HepG2 (cell line): ENCODE measurements around the gene SND1. TPM values are rescaled to one million over a fixed set of nuclear protein-coding genes. Genes with fewer than 3 reads are reported as not detected.

Source experiments
- ARNT ChIP-seq: fragments of 450-650 bp; IDR thresholded peaks from 2 replicates; pipeline ENCODE4 v1.6.1; 2017
- BORCS8-MEF2B ChIP-seq: sonication (generic); formaldehyde crosslinking; IDR thresholded peaks from 2 replicates; pipeline ENCODE4 v1.8.0; 2022; ENCODE audit warnings: mild to moderate bottlenecking, missing genetic modification reagents
- FOXO4 ChIP-seq: sonication (generic); formaldehyde crosslinking; conservative IDR thresholded peaks from 2 replicates; pipeline ENCODE4 v1.8.1; 2023; ENCODE audit warnings: missing genetic modification reagents
- GABPB1 ChIP-seq: IDR thresholded peaks from 2 replicates; pipeline ENCODE4 v1.6.1; 2016; ENCODE audit warnings: mild to moderate bottlenecking, missing genetic modification reagents, moderate library complexity, missing compliant biosample characterization
- GTF2F1 ChIP-seq: fragments of 150-350 bp; IDR thresholded peaks from 2 replicates; pipeline ENCODE4 v1.6.1; 2014; ENCODE audit warnings: low read length
- HOXD1 ChIP-seq: sonication (generic); formaldehyde crosslinking; IDR thresholded peaks from 2 replicates; pipeline ENCODE4 v1.5.0; 2020; ENCODE audit warnings: missing genetic modification reagents
- IRF2 ChIP-seq: IDR thresholded peaks from 2 replicates; pipeline ENCODE4 v1.6.1; 2018; ENCODE audit warnings: missing genetic modification reagents, missing compliant biosample characterization
- JDP2 ChIP-seq: sonication (generic); formaldehyde crosslinking; IDR thresholded peaks from 2 replicates; pipeline ENCODE4 v1.8.1; 2022; ENCODE audit warnings: missing genetic modification reagents, borderline replicate concordance
- KDM5B ChIP-seq: sonication (generic); formaldehyde crosslinking; IDR thresholded peaks from 2 replicates; pipeline ENCODE4 v1.4.0; 2020; ENCODE audit warnings: missing genetic modification reagents, mild to moderate bottlenecking, borderline replicate concordance
- KLF15 ChIP-seq: sonication (generic); formaldehyde crosslinking; IDR thresholded peaks from 2 replicates; pipeline ENCODE4 v1.8.1; 2023; ENCODE audit warnings: borderline replicate concordance, mild to moderate bottlenecking, inconsistent platforms, missing genetic modification reagents, mixed read lengths
- MAFG ChIP-seq: sonication (generic); formaldehyde crosslinking; IDR thresholded peaks from 2 replicates; pipeline ENCODE4 v1.5.1; 2020; ENCODE audit warnings: mild to moderate bottlenecking, missing genetic modification reagents
- MED1 ChIP-seq: sonication (generic); formaldehyde crosslinking; IDR thresholded peaks from 2 replicates; pipeline ENCODE4 v1.4.0; 2020; ENCODE audit warnings: missing genetic modification reagents
- MIXL1 ChIP-seq: IDR thresholded peaks from 2 replicates; pipeline ENCODE4 v1.6.1; 2016
- POLR2G ChIP-seq: fragments of 200-400 bp; formaldehyde crosslinking; IDR thresholded peaks from 2 replicates; pipeline ENCODE4 v1.6.1; 2018; ENCODE audit warnings: mild to moderate bottlenecking, low read depth, low read length, moderate library complexity
- PRMT3 ChIP-seq: sonication (generic); formaldehyde crosslinking; IDR thresholded peaks from 2 replicates; pipeline ENCODE4 v1.8.1; 2022; ENCODE audit warnings: low read depth, mild to moderate bottlenecking, moderate library complexity, missing genetic modification reagents, borderline replicate concordance
- RCOR2 ChIP-seq: IDR thresholded peaks from 2 replicates; pipeline ENCODE4 v1.6.1; 2016; ENCODE audit warnings: missing biosample characterization, missing genetic modification reagents
- SETDB1 ChIP-seq: sonication (generic); formaldehyde crosslinking; IDR thresholded peaks from 2 replicates; pipeline ENCODE4 v1.5.1; 2020; ENCODE audit warnings: missing genetic modification reagents, mild to moderate bottlenecking, borderline replicate concordance
- SP4 ChIP-seq: sonication (generic); formaldehyde crosslinking; IDR thresholded peaks from 2 replicates; pipeline ENCODE4 v1.8.1; 2023; ENCODE audit warnings: mild to moderate bottlenecking, missing genetic modification reagents
- TAF1 ChIP-seq: sonication (generic); formaldehyde crosslinking; IDR thresholded peaks from 2 replicates; pipeline ENCODE4 v1.4.0; 2020; ENCODE audit warnings: missing genetic modification reagents
- TCF7L2 ChIP-seq: IDR thresholded peaks from 2 replicates; pipeline ENCODE4 v1.6.1; 2011; ENCODE audit warnings: mild to moderate bottlenecking, low read depth, low read length, moderate library complexity
- ZFP82 ChIP-seq: sonication (generic); formaldehyde crosslinking; IDR thresholded peaks from 2 replicates; pipeline ENCODE4 v1.5.1; 2020; ENCODE audit warnings: mild to moderate bottlenecking, missing genetic modification reagents, borderline replicate concordance
- ZNF607 ChIP-seq: sonication (generic); formaldehyde crosslinking; IDR thresholded peaks from 2 replicates; pipeline ENCODE4 v1.5.1; 2020; ENCODE audit warnings: missing genetic modification reagents, mild to moderate bottlenecking, borderline replicate concordance
- ZNF615 ChIP-seq: sonication (generic); formaldehyde crosslinking; IDR thresholded peaks from 2 replicates; pipeline ENCODE4 v1.5.0; 2020; ENCODE audit warnings: mild to moderate bottlenecking, missing genetic modification reagents, borderline replicate concordance
- ZNF724P ChIP-seq: sonication (generic); formaldehyde crosslinking; IDR thresholded peaks from 2 replicates; pipeline ENCODE4 v1.8.0; 2022; ENCODE audit warnings: missing genetic modification reagents, borderline replicate concordance
- ZNF770 ChIP-seq: sonication (generic); formaldehyde crosslinking; IDR thresholded peaks from 2 replicates; pipeline ENCODE4 v1.5.0; 2020; ENCODE audit warnings: mild to moderate bottlenecking, missing genetic modification reagents
- ZNF841 ChIP-seq: sonication (generic); formaldehyde crosslinking; IDR thresholded peaks from 2 replicates; pipeline ENCODE4 v1.8.1; 2023; ENCODE audit warnings: missing genetic modification reagents, borderline replicate concordance
- polyA plus RNA-seq, 8 experiments: library from polyadenylated mRNA; depleted of rRNA in 3 of 8; stranded (reverse) in 7 of 8; unstranded in 1 of 8; fragments of >200 nt; fragmentation: Illumina TruSeq in 4 of 8; extraction: Trizol in 4 of 8; gene quantifications; 2 replicates each; pipeline versions ENCODE4 v1.2.1 to v1.2.3, GENCODE V29; 2011 to 2016; ENCODE audit warnings: low read depth in 4 of 8, missing spikeins in 1 of 8, mixed read lengths in 1 of 8; ENCODE audit not compliant: insufficient read depth in 1 of 8
- total RNA-seq, 5 experiments: library from RNA; depleted of rRNA; stranded (reverse); fragments of >200 nt; fragmentation: Illumina TruSeq; extraction: Trizol; gene quantifications; 2 replicates each; pipeline ENCODE4 v1.2.3, GENCODE V29; 2016; ENCODE audit warnings: low read depth in 1 of 5
- TF ChIP-seq, protein P1 (sequence below): sonication (generic); formaldehyde crosslinking; IDR thresholded peaks from 2 replicates; pipeline ENCODE4 v1.9.0; 2022; ENCODE audit warnings: missing genetic modification reagents, mild to moderate bottlenecking, borderline replicate concordance

SND1 gene
- total and polyA plus RNA-seq, 2 of the 13 experiments (the other 11 are each of a cell fraction or from before 2014, with no cell fraction given) = 110 to 182 TPM

DNA sequence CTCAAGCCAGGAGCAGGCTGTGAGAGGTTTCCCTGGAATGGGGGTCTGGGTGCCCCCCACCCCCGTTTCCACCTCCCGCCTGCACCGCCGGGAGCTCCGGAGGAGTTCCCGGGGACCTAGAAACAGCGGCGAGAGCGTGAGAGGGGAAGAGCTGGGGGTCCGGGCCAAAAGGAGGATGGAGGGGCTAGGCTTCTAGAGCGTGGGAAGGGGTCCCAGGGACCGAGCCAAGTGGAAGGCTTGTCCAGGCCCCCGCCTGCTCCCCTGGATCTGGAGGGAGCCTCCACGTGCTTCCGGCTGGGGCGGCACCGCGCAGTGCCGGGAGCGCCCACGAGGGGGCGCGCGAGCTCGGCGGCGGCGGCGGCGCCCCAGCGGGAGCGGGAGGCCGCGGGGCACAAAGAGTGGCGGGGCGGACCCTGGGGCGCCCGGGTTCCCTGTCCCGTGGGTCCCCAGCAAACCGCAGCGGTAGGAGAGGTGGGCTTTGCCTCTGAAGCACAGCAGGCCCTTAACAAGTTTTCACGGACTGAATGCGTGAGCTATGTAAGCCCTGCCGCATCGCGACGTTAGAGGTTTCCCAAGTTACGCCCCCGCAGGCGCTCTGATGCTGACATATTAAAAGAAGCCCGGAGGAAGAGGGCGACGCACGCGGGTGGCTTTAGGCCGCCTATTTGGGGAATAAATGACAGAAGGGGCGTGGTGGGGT, 483.7 kb downstream of the SND1 start (continued):
- TF ChIP-seq HOXD1 (CRISPR knock-in tag) (no peak), GTF2F1 (no peak), ZFP82 (CRISPR knock-in tag) (no peak), SETDB1 (CRISPR knock-in tag) (no peak), MAFG (CRISPR knock-in tag) (no peak), ZNF615 (CRISPR knock-in tag) (no peak), MIXL1 (CRISPR knock-in tag) (no peak), GABPB1 (peak; percentile 87), POLR2G (no peak), TAF1 (CRISPR knock-in tag) (no peak), BORCS8-MEF2B (no peak), ZNF607 (CRISPR knock-in tag) (peak; percentile 69; the same call in 1 of the 2 replicates), RCOR2 (no peak), KDM5B (peak; percentile 67; the same call in 1 of the 2 replicates), ZNF841 (0 out of 2 replicates have a peak, but pooled peaks have one; percentile 38), FOXO4 (CRISPR knock-in tag) (no peak), ARNT (no peak), KLF15 (CRISPR knock-in tag) (0 out of 2 replicates have a peak, but pooled peaks have one; percentile 41), JDP2 (no peak), TCF7L2 (no peak), MED1 (0 out of 2 replicates have a peak, but pooled peaks have one; percentile 18), PRMT3 (CRISPR knock-in tag) (0 out of 2 replicates have a peak, but pooled peaks have one; percentile 32), SP4 (peak; percentile 41; the same call in 1 of the 2 replicates), ZNF770 (CRISPR knock-in tag) (peak; percentile 44; the same call in 1 of the 2 replicates), IRF2 (CRISPR knock-in tag) (no peak), ZNF724P (CRISPR knock-in tag) (peak; percentile 41; the same call in 1 of the 2 replicates)
- TF ChIP-seq, protein P1, sequence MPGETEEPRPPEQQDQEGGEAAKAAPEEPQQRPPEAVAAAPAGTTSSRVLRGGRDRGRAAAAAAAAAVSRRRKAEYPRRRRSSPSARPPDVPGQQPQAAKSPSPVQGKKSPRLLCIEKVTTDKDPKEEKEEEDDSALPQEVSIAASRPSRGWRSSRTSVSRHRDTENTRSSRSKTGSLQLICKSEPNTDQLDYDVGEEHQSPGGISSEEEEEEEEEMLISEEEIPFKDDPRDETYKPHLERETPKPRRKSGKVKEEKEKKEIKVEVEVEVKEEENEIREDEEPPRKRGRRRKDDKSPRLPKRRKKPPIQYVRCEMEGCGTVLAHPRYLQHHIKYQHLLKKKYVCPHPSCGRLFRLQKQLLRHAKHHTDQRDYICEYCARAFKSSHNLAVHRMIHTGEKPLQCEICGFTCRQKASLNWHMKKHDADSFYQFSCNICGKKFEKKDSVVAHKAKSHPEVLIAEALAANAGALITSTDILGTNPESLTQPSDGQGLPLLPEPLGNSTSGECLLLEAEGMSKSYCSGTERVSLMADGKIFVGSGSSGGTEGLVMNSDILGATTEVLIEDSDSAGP = peak; percentile 30; the same call in 1 of the 2 replicates
